Uterus (tissue), 2 donors: ENCODE measurements around the gene GATA6.

ENCODE experiments used
- POLR2A ChIP-seq, 2 donors: fragments of 450-650 bp; IDR thresholded peaks; one replicate each; pipeline ENCODE4 v1.6.1; 2016; ENCODE audit warnings: antibody characterized with exemption in 2 of 2, mild to moderate bottlenecking in 1 of 2, moderate library complexity in 1 of 2
- TF ChIP-seq, protein P1 (sequence below), 4 experiments: fragments of 200-600 bp in 2 of 4; fragments of 450-650 bp in 2 of 4; sonication (generic) in 2 of 4; IDR thresholded peaks; one replicate each; pipeline ENCODE4 v1.5.1; 2016 to 2019; ENCODE audit warnings: antibody characterized with exemption in 4 of 4, mild to moderate bottlenecking in 2 of 4, moderate library complexity in 1 of 4

GRCh38 chr18:22203536-22204213 is 34.3 kb downstream of the GATA6 start:
- TF ChIP-seq, protein P1, sequence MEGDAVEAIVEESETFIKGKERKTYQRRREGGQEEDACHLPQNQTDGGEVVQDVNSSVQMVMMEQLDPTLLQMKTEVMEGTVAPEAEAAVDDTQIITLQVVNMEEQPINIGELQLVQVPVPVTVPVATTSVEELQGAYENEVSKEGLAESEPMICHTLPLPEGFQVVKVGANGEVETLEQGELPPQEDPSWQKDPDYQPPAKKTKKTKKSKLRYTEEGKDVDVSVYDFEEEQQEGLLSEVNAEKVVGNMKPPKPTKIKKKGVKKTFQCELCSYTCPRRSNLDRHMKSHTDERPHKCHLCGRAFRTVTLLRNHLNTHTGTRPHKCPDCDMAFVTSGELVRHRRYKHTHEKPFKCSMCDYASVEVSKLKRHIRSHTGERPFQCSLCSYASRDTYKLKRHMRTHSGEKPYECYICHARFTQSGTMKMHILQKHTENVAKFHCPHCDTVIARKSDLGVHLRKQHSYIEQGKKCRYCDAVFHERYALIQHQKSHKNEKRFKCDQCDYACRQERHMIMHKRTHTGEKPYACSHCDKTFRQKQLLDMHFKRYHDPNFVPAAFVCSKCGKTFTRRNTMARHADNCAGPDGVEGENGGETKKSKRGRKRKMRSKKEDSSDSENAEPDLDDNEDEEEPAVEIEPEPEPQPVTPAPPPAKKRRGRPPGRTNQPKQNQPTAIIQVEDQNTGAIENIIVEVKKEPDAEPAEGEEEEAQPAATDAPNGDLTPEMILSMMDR (IDR thresholded peaks at IDR 0.05) = no peak
- no peak for TF ChIP-seq POLR2A (IDR thresholded peaks at IDR 0.05)
